KG1 (cell line): ENCODE measurements around the gene TSPY8.
"Not testable (repeated sequence)": the region's sequence is repeated elsewhere in the genome, so short reads cannot be mapped to it uniquely, and the experiment has no call there.

Source experiments
- DNase-seq: peaks from one replicate; lab custom pipeline; 2025; lab: John Stamatoyannopoulos, UW

TSPY8 gene

GRCh38 chrY:9357497-9357896, at the start of gene TSPY8:
Gene TSPY8 (plus strand): TSS chrY:9357797. CDS start chrY:9357843, 46 bp downstream.
- DNase-seq, result not testable (repeated sequence)

GRCh38 chrY:9320996-9321395, 36.6 kb upstream of the TSPY8 start:
- DNase-seq, result no peak

- not testable (repeated sequence) for DNase-seq
Observed at GRCh38 chrY:9337164-9337563, 20.4 kb upstream of the TSPY8 start, which contains the start of gene TSPY4. Gene TSPY4 (plus strand): TSS chrY:9337464. CDS start chrY:9337510, 46 bp downstream.

GRCh38 chrY:9396527-9396926, 38.9 kb downstream of the TSPY8 start:
- not testable (repeated sequence) for DNase-seq

GRCh38 chrY:9398121-9398520, 40.5 kb downstream of the TSPY8 start, which contains the start of gene TSPY3:
Gene TSPY3 (plus strand): TSS chrY:9398421. CDS start chrY:9398467, 46 bp downstream.
- DNase-seq, result not testable (repeated sequence)
